NB4 (cell line): ENCODE measurements around the gene LRRC10B.

Experiments
- MYC ChIP-seq: IDR thresholded peaks from 2 replicates; pipeline ENCODE4 v1.6.1; 2011; ENCODE audit warnings: low read depth, low read length
- POLR2A ChIP-seq: IDR thresholded peaks from 2 replicates; pipeline ENCODE4 v1.6.1; 2011; ENCODE audit warnings: mild to moderate bottlenecking; ENCODE audit not compliant: insufficient read length; ENCODE audit errors: extremely low read depth
- TF ChIP-seq, protein P1 (sequence below): IDR thresholded peaks from one replicate; pipeline ENCODE4 v1.5.1; 2012; ENCODE audit warnings: low read depth, low read length
- TF ChIP-seq, protein P2 (sequence below): IDR thresholded peaks from 2 replicates; pipeline ENCODE4 v1.6.1; 2011; ENCODE audit warnings: low read depth, low read length

DNA sequence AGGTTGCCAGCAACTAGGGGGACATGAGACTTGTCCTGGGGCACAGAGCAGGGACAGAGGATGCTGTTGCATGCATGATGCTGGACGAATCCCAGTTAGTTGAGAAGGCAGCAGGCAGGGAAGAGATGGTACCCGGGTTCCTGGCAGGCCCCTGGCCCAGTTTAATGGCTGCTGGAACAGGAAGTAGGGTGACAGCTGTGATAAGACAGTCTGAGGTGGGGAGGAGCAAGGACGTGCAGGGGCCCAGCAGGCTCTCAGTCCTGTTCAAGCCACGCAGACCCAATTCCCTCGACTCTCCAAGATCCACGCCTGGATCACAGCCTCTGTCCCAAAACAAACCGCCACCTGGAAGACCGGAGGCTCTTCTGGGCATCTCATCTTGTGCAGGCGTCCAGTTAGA lies 32.0 kb downstream of the LRRC10B start:
- TF ChIP-seq, protein P1, sequence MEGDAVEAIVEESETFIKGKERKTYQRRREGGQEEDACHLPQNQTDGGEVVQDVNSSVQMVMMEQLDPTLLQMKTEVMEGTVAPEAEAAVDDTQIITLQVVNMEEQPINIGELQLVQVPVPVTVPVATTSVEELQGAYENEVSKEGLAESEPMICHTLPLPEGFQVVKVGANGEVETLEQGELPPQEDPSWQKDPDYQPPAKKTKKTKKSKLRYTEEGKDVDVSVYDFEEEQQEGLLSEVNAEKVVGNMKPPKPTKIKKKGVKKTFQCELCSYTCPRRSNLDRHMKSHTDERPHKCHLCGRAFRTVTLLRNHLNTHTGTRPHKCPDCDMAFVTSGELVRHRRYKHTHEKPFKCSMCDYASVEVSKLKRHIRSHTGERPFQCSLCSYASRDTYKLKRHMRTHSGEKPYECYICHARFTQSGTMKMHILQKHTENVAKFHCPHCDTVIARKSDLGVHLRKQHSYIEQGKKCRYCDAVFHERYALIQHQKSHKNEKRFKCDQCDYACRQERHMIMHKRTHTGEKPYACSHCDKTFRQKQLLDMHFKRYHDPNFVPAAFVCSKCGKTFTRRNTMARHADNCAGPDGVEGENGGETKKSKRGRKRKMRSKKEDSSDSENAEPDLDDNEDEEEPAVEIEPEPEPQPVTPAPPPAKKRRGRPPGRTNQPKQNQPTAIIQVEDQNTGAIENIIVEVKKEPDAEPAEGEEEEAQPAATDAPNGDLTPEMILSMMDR, result no peak
- TF ChIP-seq POLR2A (no peak), MYC (no peak)
- TF ChIP-seq, protein P2, sequence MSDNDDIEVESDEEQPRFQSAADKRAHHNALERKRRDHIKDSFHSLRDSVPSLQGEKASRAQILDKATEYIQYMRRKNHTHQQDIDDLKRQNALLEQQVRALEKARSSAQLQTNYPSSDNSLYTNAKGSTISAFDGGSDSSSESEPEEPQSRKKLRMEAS, result no peak
